Measurements from ENCODE around the gene PLPP7.
A peak's percentile ranks its signal among the peaks of the same experiment; 100 is the strongest.
"Not testable (repeated sequence)": the region's sequence is repeated elsewhere in the genome, so short reads cannot be mapped to it uniquely, and the experiment has no call there.

PLPP7 gene

GRCh38 chr9:131289301-131290035 lies at the start of gene PLPP7:
Gene PLPP7, plus strand, starts transcription at chr9:131289723. Its CDS starts 275 bp downstream, at chr9:131289998.
- DNase-seq, result no peak

- no peak for DNase-seq
These were observed 49.2 kb upstream of the PLPP7 start for GRCh38 chr9:131240047-131240921.

DNA sequence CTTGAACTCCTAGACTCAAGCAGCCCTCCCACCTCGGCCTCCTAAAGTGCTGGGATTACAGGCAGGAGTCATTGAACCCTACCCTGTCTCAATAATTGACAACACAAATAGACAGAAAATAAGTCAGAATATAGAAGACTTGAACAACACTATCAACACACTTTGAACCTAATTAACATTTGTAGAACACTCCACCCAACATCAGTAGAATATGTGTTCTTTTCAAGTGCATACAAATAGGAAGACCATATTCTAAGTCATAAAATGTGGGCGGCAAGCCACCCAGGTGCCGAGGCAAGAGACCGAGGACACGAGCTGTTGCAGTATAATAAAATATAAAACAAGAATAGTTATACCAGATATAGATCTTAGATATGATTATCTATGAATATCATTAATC lies 45.2 kb upstream of the PLPP7 start:
- DNase-seq, result not testable (repeated sequence)

DNA sequence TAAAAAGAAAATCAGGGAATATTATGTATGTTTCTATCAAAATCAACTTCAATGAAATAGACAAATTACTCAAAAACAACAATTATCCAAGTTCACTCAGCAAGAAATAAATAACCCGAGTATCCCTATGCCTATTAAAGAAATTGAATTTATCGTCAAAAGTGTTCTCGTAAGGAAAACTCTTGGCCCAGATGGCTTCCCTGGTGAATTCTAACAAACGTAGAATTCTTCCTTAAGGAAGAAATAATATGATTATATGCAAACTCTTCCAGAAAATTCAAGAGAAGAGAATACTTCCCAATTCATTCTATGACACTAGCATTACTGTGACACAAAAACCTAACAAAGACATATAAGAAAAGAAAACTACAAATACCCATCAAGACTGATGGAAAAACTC lies 42.9 kb upstream of the PLPP7 start:
- no peak for DNase-seq

- no peak for DNase-seq
These were observed 37.4 kb upstream of the PLPP7 start for GRCh38 chr9:131252120-131252519.

- DNase-seq, result no peak
These were observed 35.5 kb upstream of the PLPP7 start for GRCh38 chr9:131253891-131254491.

- no peak for DNase-seq
These were observed 34.9 kb upstream of the PLPP7 start for GRCh38 chr9:131254626-131255025.

- no peak for DNase-seq
These were observed 33.8 kb upstream of the PLPP7 start for GRCh38 chr9:131255676-131256197.

DNA sequence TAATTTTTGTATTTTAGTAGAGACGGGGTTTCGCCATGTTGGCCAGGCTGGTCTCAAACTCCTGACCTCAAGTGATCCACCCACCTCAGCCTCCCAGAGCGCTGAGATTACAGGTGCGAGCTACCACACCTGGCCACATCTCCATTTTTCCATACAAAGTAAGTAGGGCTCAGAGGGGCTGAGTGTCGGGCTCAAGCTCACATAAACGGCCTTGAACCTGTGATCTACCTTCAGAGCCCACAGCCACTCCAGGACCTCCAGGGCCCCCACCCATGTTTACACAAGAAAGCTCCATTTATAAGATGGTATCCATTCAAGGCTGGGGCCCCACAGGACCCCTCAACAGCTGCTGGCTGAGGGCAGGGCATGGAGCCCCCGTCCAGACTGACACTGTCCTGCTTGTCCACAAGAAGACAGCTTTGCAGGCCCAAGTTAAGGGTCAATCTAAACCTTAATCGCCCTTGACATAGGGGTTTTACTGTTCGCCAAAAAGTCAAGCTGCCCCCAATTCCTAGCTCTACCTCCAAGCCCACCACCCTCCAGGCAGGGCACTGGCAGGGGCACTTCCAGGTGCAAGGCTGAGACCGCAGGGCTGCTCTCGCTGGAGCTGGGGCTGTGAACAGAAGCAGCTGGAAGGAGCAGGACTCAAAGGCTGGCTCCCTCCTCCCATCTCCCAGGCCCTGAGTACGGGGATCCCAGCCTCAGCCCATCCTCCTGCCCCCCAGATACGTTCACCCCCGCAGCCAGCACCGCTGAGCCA lies 32.1 kb upstream of the PLPP7 start:
- no peak for DNase-seq

DNA sequence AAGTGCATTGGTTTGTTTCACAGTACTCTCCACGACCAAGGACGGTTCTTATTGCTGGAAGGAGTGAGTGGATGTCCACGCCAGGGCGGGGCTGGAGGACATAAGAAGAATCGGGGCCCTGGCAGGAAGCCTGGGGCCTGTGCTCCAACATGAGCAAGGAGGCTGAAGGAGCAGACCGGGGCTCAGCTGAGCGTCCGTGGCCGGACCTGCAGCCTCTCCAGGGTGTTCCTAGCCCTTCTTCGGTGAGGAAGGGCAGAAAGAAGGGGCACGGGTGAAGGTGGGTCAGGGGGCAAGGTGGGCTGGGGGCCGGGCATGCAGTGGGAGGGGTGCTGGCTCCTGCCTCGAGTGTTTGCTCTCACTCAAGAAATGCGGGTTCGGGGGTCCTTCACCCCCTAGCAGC lies 31.3 kb upstream of the PLPP7 start:
- no peak for DNase-seq

DNA sequence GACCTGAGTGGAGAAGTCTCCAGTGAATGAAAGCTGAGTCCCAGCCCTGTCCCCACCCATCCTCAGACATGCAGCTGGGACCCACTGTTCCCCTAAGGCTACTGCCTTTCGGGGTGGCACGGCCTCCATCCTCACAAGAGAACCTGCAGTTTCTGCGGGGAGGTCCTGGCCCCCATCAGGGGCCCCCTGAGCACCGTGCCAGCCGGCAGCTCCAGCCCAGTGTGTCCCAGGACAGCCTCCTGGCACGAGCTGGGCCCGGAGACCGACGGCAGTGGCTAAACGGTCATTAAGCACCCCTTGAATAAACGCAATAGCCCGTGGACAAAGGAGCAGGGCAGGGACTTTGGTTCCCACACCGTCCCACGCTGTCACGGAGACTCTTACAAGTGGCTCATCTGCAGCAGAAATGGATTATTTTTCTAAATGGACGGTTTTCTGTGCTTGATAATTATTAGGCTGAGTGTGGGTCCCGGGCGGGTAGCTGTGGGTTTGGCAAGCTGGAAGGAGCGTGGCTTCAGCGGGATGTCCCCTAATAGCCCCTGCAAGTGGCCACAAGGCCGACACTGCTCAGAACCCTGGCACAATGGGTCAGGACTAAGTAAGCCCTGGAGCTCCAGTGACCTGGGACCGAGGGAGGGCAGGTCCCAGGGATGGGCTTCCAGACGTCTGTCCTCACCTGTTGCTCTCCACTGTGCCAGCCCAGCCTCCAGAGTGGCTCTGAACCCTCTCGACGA lies 30.7 kb upstream of the PLPP7 start:
- no peak for DNase-seq

GRCh38 chr9:131259432-131259898 lies 30.1 kb upstream of the PLPP7 start:
- no peak for DNase-seq

GRCh38 chr9:131259916-131260597 lies 29.5 kb upstream of the PLPP7 start:
- no peak for DNase-seq

DNA sequence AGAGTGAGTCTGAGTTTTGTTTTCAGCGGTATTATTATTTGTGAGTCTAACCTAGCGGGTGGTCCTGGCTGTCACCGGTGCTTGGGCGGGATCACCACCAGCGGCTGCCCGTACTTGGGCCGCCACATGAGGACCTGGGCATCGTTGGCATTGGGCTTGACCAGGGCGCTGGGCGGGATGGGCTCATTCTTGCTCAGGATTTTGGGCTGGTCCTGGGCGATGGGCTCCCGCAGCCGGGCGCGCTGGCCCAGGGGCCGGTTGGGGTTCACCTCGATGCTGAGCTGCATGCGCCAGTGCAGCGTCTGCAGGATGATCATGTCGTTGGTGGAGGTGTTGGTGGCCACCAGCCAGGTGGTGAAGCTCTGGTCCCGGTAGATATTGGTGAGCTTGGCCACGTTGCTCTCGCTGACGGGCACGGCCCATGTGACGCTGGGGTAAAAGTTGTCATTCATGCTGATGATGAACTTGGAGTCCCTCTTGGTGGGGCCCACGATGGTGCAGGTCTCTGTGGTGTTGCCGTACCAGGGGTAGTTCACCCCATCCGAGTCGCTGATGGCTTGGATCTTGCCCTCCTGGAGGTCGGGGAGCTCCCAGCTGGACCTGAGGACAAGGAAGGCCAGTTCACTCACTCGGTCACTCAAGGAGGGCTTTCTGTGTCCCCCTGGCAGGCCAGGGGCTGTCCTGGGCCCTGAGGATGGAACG lies 28.6 kb upstream of the PLPP7 start:
- no peak for DNase-seq

GRCh38 chr9:131262327-131263032 lies 27.0 kb upstream of the PLPP7 start:
- DNase-seq, result no peak

- DNase-seq, result not testable (repeated sequence)
These were observed 26.5 kb upstream of the PLPP7 start for GRCh38 chr9:131263033-131263343.

DNA sequence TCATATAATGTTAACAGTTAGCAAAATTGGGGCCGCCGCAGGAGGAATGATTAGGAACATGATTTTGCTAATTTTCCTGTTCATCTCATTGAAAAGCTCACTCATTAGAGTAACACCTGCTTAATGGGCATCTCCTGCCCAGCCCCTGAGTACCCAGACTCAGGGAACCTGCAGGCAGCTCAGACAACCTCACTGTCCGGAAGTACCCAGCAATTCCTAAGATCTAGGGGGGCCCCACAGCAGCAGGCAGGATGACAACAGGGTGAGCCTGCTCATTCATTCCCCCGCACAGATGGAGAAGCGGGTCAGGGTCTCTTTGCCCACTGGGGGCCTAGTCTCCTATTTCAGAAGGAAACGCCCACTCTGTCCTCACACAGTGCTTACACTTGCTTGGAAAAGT lies 25.8 kb upstream of the PLPP7 start:
- no peak for DNase-seq

DNA sequence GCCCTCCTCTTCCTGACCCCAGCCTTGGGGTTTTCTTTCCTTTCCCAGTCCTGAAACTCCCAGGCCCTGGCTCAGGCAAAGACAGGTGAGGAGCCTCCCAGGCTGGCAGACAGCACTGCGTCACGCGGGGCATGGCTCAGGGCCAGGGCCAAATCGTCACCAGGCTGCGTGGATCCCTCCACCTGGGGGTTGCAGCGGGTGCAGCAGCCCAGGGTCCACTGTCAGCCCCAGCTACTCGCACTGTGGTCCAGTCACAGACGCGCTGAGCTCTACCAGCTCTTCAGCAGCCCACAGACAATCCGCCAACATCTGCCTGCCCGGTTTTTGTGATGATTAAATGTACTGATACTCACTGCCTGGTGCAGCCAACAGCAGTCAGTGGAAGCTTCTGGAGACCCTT lies 25.3 kb upstream of the PLPP7 start:
- DNase-seq, result peak; percentile 45

DNA sequence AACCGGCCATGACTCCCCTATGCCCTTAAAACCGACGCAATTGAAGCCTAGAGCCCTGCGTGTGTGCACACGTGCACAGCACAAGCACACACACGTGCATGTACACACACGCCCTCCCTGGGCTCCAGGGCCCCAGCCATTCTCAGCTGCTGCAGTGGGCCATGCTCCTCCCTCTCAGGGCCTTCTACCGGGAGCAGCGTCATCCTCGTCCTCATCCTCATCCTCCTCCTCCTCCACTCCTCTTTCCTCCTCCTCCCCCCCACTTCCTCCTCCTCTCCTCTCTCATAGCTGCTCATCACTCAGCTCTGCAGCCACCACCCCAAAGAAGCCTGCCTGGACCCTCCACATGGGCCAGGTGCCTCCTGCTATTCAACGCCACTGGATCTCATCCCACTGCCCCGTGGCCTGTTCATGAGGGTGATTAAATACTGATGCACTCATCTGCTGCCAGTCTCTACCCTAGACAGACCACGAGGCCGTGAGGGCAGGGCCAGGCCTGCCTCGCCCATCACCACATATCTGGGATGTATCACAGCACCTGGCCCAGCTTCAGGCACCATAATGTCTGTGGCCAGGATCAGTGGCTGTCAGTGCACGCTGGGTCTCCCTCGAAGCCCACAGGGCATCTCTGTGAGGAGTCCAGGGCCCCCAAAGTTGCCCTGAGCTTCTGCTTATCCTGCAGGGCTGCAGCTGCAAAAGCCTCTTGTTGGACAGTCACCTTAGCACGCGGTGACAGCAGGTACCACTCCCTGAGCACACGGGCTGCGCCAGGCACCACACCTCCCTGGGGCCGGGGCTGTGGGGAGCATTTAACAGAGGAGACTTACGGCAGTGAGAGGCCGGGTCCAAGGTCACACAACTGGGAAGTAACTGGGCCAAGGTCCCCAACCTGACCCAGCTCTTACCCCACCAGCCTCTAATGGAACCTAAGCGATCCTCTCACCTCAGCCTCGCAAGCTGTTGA lies 23.0 kb upstream of the PLPP7 start:
- DNase-seq, result peak; percentile 47
